HG03575 (cell line): ENCODE measurements around the gene AVEN.

Experiments
- ATAC-seq: cut with Tn5 transposase; IDR thresholded peaks from one replicate; pipeline ENCODE4 v1.9.1; 2021; ENCODE audit not compliant: unreplicated experiment, insufficient number of reproducible peaks, low FRiP score; ENCODE audit errors: extremely low read depth

The AVEN gene

DNA sequence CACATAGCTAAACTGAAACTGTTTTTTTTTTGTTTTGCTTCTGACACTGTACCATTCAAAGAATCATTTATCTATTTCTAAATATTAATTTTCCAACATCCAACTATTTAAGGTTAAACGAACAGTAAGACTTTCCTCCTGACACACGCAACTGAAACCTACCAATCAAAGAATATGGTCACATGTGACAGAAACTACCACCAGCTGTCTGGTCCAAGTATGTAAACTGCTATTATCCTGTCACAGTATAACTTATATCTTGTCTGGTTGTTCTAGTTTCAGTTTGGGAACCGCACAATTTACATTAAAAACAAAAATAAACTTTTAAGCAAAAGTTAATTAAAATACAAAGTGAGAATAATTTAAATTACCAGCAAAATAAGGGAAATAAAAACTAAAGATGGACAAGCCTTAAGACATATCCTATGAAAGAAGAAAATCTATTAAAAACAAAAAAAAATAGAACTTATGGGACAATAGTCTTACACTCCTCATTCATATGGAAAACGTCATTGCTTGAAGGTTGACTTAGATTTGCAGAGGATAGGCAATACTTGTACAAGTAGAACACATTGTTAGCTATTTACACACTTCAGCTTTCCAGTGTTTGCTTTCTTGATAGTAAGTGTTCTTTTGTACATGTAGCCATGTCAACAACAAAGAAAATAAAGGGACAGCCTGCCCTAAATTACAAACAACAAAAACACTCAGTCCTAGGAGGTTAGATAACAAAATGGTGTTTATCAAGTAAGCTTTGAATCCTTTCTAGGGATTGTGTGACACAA is 97.5 kb downstream of the AVEN start:
- ATAC-seq: no peak

GRCh38 chr15:33934921-33935320 is 104.1 kb downstream of the AVEN start:
- ATAC-seq: no peak

DNA sequence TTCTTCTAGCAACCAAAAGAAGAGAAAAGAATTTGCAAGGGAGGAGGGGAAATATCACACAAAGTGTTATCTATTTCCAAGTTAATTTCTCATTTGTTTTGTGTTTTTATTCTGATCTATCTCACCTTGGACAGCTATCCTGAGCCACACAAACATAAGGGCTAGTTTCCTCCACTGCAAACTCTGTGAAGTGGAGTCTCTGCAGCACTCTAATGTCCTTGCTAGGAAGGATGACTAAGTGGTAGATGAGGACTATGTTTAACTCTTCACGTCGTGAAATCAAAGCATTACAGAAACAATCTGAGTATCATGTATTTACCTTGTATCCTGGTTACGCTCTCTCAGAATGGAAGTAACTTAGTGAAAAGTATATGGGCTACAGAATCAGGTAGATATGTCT is 104.6 kb downstream of the AVEN start:
- ATAC-seq: no peak

DNA sequence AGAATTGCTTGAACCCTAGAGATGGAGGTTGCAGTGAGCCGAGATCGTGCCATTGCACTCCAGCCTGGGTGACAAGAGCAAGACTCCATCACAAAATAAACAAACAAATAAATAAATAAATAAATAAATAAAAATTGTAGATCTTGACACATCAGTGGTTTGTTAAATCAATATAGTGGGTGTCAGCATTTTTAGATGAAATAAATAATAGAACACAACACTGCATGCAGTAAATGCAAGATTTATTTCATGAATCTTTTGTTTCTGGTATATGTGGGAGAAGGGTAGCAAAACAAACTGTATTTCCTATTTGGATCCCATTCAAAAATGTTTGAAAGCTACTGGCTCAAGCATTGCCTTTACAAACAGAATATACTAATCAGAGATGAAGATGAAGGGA is 106.3 kb downstream of the AVEN start:
- no peak for ATAC-seq

GRCh38 chr15:33926260-33926659 is 112.7 kb downstream of the AVEN start:
- no peak for ATAC-seq

GRCh38 chr15:33923446-33923845 is 115.6 kb downstream of the AVEN start:
- ATAC-seq: no peak

- no peak for ATAC-seq
Measured at GRCh38 chr15:33915571-33916407, 123.2 kb downstream of the AVEN start.

- no peak for ATAC-seq
Measured at GRCh38 chr15:33913459-33913858, 125.5 kb downstream of the AVEN start.

- ATAC-seq: no peak
Measured at GRCh38 chr15:33912326-33912725, 126.7 kb downstream of the AVEN start.

DNA sequence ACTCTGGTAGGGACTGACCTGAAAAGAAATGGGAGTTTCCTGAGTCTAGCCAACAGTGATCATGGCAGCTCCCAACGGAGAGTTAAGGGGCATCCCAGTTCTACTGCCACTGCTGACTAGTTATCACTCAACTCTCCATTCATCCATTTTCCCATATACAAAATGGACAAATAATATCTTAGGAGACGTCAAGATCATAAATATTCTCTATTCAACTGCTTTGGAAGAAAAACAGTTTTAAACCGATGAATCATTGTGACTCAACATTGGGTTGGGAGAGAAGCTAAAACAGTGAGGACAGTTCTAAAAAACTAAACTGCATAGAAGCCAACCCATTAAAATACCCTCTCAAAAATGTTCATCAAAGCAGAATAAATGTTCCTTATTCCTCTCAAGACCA is 128.3 kb downstream of the AVEN start:
- no peak for ATAC-seq

GRCh38 chr15:33908406-33908805 is 130.6 kb downstream of the AVEN start:
- no peak for ATAC-seq

- ATAC-seq: no peak
Measured at GRCh38 chr15:33907326-33907725, 131.7 kb downstream of the AVEN start.

GRCh38 chr15:33903661-33904060 is 135.3 kb downstream of the AVEN start:
- no peak for ATAC-seq

DNA sequence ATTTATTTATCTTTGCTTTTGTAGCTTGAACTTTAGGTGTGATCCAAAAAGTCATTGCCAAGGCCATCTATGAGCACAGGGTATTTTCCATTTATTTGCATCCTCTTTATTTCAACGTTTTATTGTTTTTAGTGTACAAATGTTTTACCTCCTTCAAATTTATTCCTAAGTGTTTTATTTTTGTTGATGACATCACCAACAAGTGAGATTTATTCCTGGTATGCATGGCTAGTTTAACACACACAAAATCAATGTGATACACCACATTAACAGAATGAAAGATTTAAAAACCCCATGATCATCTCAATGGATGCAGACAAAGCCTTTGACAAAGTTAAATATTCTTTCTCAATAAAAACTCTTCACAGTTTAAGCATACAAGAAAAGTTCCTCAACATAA is 137.0 kb downstream of the AVEN start:
- ATAC-seq: no peak

- ATAC-seq: no peak
Measured at GRCh38 chr15:33894193-33894592, 144.8 kb downstream of the AVEN start.

DNA sequence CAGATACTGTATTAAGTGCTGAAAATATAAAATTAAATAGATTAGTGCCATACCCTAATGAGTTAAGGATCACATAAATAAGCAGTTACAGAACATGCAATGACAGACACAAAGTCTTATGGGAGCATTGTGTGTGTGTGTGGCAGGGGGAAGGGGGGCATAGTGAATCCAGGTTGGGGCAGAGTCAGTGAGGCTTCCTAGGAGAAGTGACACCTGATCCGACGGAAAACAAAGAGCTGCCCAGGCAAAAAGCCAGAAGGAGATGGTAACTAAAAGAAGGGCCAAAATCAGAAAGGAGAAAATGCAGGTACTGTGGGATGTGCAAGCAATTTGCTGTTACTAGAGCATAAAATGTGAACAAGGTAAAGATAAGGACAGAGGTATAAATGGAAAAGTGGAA is 150.8 kb downstream of the AVEN start:
- no peak for ATAC-seq

DNA sequence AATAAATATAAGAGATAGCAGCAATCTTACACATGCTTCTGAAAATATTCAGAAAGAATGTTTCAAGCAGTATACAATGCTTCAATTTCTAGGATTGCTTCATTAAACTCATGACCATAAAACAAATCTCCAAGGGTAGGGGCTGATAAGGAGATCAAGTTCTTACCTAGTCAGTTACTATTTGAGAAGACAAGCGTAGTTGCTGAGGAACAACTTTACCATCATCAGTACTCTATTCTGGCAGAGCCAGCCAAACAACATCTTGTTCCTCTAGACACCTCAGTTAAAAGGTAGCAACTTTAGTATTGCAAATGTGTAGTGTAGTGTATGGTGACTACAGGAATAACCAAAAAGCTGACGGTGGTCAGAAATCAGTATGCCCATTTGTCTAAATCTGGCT is 156.1 kb downstream of the AVEN start:
- no peak for ATAC-seq

GRCh38 chr15:33874156-33874555 is 164.8 kb downstream of the AVEN start:
- no peak for ATAC-seq

DNA sequence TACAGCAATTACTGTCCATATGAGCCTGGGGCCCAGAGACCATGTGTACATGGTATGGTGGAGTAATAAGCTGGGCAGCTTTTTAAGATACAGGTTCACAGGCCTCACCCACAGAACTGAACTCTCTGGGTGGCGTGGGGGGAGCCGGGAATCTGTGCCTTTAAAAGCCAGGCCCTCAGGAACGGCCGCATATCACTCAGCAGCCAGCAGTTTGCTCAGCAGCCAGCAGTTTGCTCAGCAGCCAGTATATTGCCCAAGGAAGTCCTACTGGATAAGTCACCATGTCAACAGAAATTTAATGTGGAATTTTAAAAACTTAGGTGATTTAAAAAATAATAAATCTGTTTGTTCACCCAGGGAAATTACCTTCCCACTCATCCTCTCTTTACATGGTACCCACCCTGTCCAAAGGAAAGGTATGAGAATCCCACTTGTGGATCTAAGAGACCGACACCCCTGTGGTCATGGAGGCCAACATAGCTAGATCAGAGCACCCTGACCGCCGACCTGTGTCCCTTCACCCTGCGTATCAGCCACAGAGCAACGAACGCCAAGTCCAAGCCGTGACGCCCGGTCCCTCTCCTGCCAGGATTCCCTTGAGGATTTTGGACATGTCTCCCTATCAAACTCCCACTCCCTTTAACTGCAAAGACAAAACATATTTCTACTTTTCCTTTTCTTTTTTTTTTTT is 166.4 kb downstream of the AVEN start:
- no peak for ATAC-seq

- ATAC-seq: no peak
Measured at GRCh38 chr15:33871980-33872379, 167.0 kb downstream of the AVEN start.
